NT2/D1 (cell line): ENCODE results near the gene ANKRD33.

Experiments used
- YY1 ChIP-seq: IDR thresholded peaks from 2 replicates; pipeline ENCODE4 v1.6.1; 2011; ENCODE audit not compliant: insufficient read length, insufficient read depth
- ZNF274 ChIP-seq: IDR thresholded peaks from 2 replicates; pipeline ENCODE4 v1.6.1; 2011; ENCODE audit warnings: mild to moderate bottlenecking, low read depth, low read length

DNA sequence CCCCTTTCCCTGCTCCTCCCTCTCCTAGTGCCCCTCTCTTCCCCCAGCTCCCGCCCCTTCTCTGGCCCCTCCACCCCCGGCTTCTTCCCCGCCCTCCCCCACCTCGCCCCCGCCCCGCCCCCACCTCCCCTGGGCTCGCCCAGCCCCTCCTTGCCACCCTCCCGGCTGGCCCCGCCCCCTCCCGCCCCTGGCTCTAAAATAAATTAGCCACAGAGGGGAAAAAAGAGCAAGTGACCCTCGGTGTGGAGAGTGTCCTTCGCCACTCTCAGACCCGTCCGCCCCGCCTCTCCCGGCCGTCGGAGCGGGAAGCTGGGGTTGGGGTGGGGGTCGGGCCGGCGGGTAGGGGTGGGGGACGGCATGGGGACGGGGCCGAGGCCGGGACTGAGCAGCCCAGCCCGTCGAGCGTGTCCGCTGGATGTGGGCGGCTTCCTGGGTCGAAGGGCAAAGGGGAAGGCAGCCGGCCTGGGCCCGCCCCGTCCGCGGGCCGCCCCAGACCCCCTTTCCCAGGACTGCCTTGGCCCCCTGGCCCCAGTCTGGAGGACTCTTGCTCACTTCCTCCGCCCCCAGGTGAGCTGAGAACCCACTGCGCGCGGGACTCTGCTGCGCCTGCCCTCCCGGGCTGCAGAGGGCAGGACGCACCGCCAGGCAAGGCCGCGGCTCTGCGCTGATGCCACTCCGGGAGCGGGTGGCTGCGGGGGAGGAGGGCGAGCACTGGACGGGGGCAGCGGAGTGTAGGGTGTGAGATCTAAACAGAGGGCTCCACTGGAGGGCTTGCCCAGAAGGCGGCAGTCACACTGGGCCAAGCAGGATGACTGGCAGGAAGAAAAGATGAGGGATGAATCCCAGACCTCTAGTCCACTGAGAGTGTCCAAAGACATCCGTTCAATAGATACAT lies 38.8 kb upstream of the ANKRD33 start:
- TF ChIP-seq YY1: no peak
- no peak for TF ChIP-seq ZNF274
